Skeletal muscle tissue (tissue), 4 donors: ENCODE measurements around the gene SF3B2. TPM values are rescaled to one million over a fixed set of nuclear protein-coding genes. Genes with fewer than 3 reads are reported as not detected.
A peak's percentile ranks its signal among the peaks of the same experiment; 100 is the strongest.

Experiments
- H3K27ac ChIP-seq: one replicate; pipeline ENCODE4 v1.7.0; 2013; ENCODE audit warnings: mild to moderate bottlenecking, low read depth, low read length, inconsistent platforms
- H3K27me3 ChIP-seq, 3 donors: one replicate each; pipeline ENCODE4 v1.7.0; 2013; ENCODE audit warnings: low read length in 3 of 3; ENCODE audit not compliant: control insufficient read depth in 3 of 3, insufficient read depth in 3 of 3
- H3K36me3 ChIP-seq, 3 donors: one replicate each; pipeline ENCODE4 v1.7.0; 2013; ENCODE audit warnings: low read length in 3 of 3; ENCODE audit not compliant: control insufficient read depth in 3 of 3, insufficient read depth in 3 of 3
- H3K4me1 ChIP-seq, 3 donors: one replicate each; pipeline ENCODE4 v1.7.0; 2013; ENCODE audit warnings: low read length in 3 of 3, mild to moderate bottlenecking in 3 of 3; ENCODE audit not compliant: control insufficient read depth in 3 of 3, insufficient read depth in 3 of 3
- H3K4me3 ChIP-seq, 3 donors: one replicate each; pipeline ENCODE4 v1.7.0; 2013; ENCODE audit warnings: low read length in 3 of 3
- H3K9ac ChIP-seq, 3 donors: one replicate each; pipeline ENCODE4 v1.7.0; 2013; ENCODE audit warnings: low read length in 3 of 3, mild to moderate bottlenecking in 3 of 3, moderate library complexity in 2 of 3, low read depth in 1 of 3
- H3K9me3 ChIP-seq, 3 donors: one replicate each; pipeline ENCODE4 v1.7.0; 2013; ENCODE audit warnings: low read length in 3 of 3; ENCODE audit not compliant: control insufficient read depth in 3 of 3
- total RNA-seq: library from RNA; depleted of rRNA; stranded (reverse); fragments of >200 nt; gene quantifications from one replicate; pipeline ENCODE4 v1.2.3, GENCODE V29; 2014
- donor health status: Osteomylitis.

SF3B2 gene
- total RNA-seq, 1 donor from 2014 or later: 62.1 TPM

DNA sequence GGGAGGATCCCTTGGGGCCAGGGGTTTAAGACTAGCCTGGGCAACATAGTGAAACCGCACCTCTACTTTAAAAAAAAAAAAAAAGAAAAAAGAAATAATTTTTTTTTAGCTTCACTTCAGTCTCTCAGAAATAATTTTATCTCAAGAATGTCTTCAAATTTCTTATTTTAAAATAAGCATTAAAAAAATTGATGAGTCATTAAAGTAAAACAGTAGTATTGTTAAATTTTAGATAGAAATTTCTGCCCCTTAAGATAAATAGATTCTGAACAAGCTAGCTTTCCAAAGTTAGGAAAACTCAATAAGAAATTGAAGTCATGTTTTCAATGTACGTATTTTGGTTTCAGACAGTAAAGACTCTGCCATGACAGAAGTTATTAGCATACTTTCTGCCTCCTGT lies 10.2 kb downstream of the SF3B2 start:
- Histone ChIP-seq H3K27me3 (no peaks in the 10 kb centered on the region), H3K27ac (no peak overlapping the region), H3K36me3 (peaks cover 65 to 83% (median 82%) of the 10 kb centered on the region in 3 donors), H3K9ac (no peak overlapping the region), H3K4me1 (no peaks in the 10 kb centered on the region), H3K9me3 (no peaks in the 10 kb centered on the region), H3K4me3 (no peak overlapping the region)

DNA sequence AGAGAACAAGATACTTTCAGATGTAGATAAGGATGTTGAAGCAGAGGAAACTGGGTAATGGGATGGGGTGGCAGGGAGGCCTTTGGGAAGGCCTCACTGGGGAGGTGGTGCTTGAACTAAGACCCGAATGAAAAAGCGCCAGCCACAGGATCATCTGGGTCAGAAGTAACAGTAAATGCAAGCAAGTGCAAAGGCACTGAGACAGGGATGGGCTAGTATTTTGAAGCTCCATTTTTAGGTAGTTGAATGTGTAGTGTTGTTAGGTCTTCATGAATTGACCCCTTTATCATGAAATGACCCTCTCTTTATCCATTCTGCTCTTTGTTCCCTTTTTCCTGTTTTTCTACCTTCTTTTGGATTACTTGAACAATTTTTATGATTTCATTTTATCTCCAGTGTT lies 11.7 kb downstream of the SF3B2 start:
- Histone ChIP-seq H3K27me3 (no peaks in the 10 kb centered on the region), H3K4me3 (no peak overlapping the region), H3K9ac (no peak overlapping the region), H3K27ac (no peak overlapping the region), H3K9me3 (no peaks in the 10 kb centered on the region), H3K36me3 (peaks cover 68 to 83% (median 78%) of the 10 kb centered on the region in 3 donors), H3K4me1 (peaks cover 10 to 14% (median 12%) of the 10 kb centered on the region in 3 donors)

GRCh38 chr11:66064571-66064970 lies 12.4 kb downstream of the SF3B2 start:
- Histone ChIP-seq H3K9ac (no peak overlapping the region), H3K4me1 (peaks cover 16 to 21% (median 18%) of the 10 kb centered on the region in 3 donors), H3K27me3 (no peaks in the 10 kb centered on the region), H3K4me3 (no peak overlapping the region), H3K27ac (no peak overlapping the region), H3K36me3 (peaks cover 62 to 76% (median 72%) of the 10 kb centered on the region in 3 donors), H3K9me3 (no peaks in the 10 kb centered on the region)

GRCh38 chr11:66066751-66067150 lies 14.6 kb downstream of the SF3B2 start:
- Histone ChIP-seq H3K36me3 (peaks cover 40 to 55% (median 50%) of the 10 kb centered on the region in 3 donors), H3K9ac (no peak overlapping the region), H3K4me1 (peaks cover 23 to 31% (median 26%) of the 10 kb centered on the region in 3 donors), H3K27me3 (no peaks in the 10 kb centered on the region), H3K27ac (no peak overlapping the region), H3K4me3 (no peak overlapping the region), H3K9me3 (no peaks in the 10 kb centered on the region)

GRCh38 chr11:66067640-66068039 lies 15.5 kb downstream of the SF3B2 start:
- peaks cover 38 to 51% (median 42%) of the 10 kb centered on the region in 3 donors for H3K36me3 ChIP-seq
- no peaks in the 10 kb centered on the region for H3K9me3 ChIP-seq
- peak overlapping the region in 1 of 3 donors; percentile 25 for H3K9ac ChIP-seq
- H3K4me3 ChIP-seq: no peak overlapping the region
- H3K27me3 ChIP-seq: no peaks in the 10 kb centered on the region
- H3K4me1 ChIP-seq: peaks cover 24 to 31% (median 26%) of the 10 kb centered on the region in 3 donors
- H3K27ac ChIP-seq: no peak overlapping the region

DNA sequence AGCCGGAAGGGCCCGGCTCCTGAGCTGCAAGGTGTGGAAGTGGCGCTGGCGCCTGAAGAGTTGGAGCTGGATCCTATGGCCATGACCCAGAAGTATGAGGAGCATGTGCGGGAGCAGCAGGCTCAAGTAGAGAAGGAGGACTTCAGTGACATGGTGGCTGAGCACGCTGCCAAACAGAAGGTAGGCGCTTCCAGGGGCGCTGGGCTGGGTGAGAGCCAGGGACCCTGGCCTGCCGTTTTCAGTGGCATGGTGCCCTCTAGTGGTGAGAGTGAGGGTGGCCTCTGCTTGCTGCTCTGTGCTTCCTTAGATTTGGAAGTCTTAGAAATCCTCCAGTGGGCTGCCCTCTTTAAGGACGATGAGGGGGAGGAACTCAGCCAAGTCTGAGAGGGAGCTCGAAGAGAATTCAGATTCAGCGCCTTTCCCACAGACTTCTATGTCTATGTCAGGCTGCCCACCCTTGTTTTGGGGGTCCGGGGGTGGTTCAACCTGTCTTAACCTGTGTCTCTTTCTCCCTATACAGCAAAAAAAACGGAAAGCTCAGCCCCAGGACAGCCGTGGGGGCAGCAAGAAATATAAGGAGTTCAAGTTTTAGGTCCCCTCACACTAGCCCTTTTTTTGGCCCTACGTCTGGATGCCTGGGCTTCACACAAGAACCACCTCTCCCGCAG lies 16.1 kb downstream of the SF3B2 start:
- peak overlapping the region; percentile 28 to 78 (median 58) for H3K9ac ChIP-seq
- peak overlapping the region; percentile 83 for H3K27ac ChIP-seq
- no peaks in the 10 kb centered on the region for H3K27me3 ChIP-seq
- no peaks in the 10 kb centered on the region for H3K9me3 ChIP-seq
- peaks cover 33 to 46% (median 35%) of the 10 kb centered on the region in 3 donors for H3K36me3 ChIP-seq
- H3K4me3 ChIP-seq: no peak overlapping the region
- peaks cover 24 to 31% (median 26%) of the 10 kb centered on the region in 3 donors for H3K4me1 ChIP-seq

DNA sequence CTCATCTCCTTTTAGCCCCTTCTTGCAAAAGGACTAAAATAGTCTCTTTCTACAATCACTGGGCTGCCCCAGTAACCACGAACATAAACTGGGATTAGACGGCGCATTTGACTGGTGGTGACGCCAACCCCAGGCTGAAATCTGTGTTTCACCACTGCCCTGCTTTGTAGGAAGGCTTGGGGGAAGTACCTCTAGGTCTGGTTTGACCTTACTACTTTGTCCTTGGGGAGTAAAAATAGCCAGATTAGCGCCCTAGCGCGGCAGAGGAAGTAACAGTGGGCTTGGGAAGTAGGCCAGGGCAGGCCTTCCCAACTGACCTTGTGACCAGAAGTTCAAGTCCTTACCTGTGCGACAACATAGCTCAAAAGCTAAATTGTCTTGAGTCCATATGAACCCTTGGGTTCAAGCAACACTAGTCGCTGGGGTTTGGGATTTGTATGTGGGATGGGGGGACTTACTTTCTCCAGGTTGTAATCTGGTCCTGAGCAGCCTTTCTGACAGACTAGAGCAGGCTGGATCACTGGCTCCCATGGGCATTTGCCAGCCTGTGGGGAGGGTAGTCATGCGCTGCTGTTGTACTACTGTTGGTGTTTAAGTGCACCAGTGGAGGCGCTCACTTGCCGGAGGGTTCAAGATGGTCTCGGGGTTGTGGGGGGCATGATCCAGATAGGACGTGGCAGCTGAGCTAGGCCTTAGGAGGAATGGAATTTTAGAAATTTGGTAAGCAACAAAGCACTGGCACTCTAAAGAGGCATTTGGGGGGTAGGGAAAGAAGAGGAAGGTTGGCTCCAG lies 17.0 kb downstream of the SF3B2 start:
- Histone ChIP-seq H3K36me3 (peaks cover 25 to 40% (median 27%) of the 10 kb centered on the region in 3 donors), H3K4me3 (peak overlapping the region; percentile 36 to 75 (median 55)), H3K9ac (peak overlapping the region; percentile 58 to 78 (median 73)), H3K27me3 (no peaks in the 10 kb centered on the region), H3K9me3 (no peaks in the 10 kb centered on the region), H3K4me1 (peaks cover 24 to 31% (median 26%) of the 10 kb centered on the region in 3 donors), H3K27ac (peak overlapping the region; percentile 83)

DNA sequence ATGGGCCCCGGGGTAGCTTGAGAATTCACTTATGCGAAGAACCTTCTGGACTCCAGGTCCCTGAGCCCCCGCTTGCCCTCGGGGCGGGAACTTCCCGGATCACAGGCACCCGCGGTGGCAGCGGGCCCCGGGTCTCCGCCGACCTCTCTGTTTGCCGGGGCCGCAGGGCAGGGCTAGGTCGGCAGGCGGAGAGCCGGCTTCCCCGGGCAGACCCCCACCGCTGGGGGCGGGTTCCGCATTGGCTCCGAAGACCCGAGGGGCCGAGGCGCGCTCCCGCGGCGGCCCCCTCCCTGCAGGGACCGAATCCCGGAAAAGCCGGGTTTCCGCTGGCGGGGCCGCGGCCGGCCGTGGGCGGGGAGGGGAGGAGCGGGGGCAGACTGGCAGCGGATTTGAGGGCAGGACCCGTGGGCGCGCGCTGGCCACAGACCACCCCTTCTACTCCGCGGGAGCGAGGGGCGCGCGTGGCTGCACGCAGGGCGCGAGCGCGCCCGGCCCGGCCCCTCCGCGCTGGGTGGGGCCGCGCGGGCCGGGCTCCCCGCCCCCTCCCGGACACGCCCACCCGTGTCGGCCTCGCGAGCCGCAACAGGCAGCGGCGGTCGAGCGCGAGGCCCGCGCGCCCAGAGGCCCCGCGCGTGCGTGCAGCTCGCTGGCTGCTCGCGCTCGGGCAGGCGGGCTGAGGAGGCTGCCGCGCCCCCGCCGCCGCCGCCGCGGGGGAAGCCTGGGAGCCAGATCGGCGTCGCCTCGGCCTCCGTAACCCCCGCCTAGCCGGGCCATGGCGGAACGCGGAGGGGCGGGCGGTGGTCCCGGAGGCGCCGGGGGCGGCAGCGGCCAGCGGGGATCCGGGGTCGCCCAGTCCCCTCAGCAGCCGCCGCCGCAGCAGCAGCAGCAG lies 17.8 kb downstream of the SF3B2 start, which contains the start of gene PACS1:
TSS of gene PACS1 (plus strand) at position 558 of the 889 bp plus-strand sequence. CDS start at position 773, 215 bp downstream.
- Histone ChIP-seq H3K4me1 (peaks cover 24 to 31% (median 26%) of the 10 kb centered on the region in 3 donors), H3K4me3 (peak within 1 kb of the TSS; percentile 75 to 77 (median 75)), H3K9me3 (no peaks in the 10 kb centered on the region), H3K36me3 (peaks cover 24 to 42% (median 25%) of the 10 kb centered on the region in 3 donors), H3K27me3 (no peaks in the 10 kb centered on the region), H3K9ac (peak within 1 kb of the TSS; percentile 73 to 80 (median 78)), H3K27ac (peak within 1 kb of the TSS; percentile 83)

GRCh38 chr11:66070604-66071380 lies 18.6 kb downstream of the SF3B2 start:
- Histone ChIP-seq H3K27ac (peak overlapping the region; percentile 72), H3K4me1 (peaks cover 24 to 31% (median 26%) of the 10 kb centered on the region in 3 donors), H3K27me3 (no peaks in the 10 kb centered on the region), H3K9ac (peak overlapping the region; percentile 73 to 80 (median 78)), H3K36me3 (peaks cover 20 to 37% (median 25%) of the 10 kb centered on the region in 3 donors), H3K4me3 (peak overlapping the region; percentile 75 to 77 (median 75)), H3K9me3 (no peaks in the 10 kb centered on the region)
